Fibroblast of peridontal ligament (primary cell): ENCODE results near the gene EXOC3L1.
A peak's percentile ranks its signal among the peaks of the same experiment; 100 is the strongest.

Source experiments
- DNase-seq: peaks from one replicate; pipeline ENCODE4 v3.0.0-alpha.2; 2010; ENCODE audit errors: extremely low read depth

The EXOC3L1 gene

GRCh38 chr16:67198238-67198734 lies 8.3 kb upstream of the EXOC3L1 start:
- DNase-seq: peak; percentile 47

- no peak for DNase-seq
These were observed 7.8 kb upstream of the EXOC3L1 start for GRCh38 chr16:67197704-67198103.

GRCh38 chr16:67196881-67197280 lies 6.9 kb upstream of the EXOC3L1 start:
- DNase-seq: no peak

DNA sequence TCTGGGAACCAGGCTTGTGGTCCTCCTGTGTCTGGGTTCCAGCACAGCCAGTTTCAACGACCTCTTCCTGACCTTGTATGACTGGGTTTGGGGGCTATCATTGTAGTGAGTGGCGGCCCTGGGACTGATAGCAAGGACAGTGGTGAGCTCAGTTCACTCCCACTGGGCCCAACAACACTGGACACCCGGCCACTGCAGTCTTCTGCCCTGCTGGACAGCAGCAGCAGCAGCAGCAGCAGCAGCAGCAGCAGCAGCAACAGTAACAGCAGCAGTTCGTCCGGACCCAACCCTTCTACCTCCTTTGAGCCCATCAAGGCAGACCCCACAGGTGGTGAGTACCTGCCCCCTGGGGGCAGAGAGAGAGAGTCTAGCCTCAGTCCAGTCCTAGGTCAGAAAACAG lies 5.7 kb upstream of the EXOC3L1 start:
- no peak for DNase-seq

- DNase-seq: no peak
These were observed 4.3 kb upstream of the EXOC3L1 start for GRCh38 chr16:67194260-67194659.

- no peak for DNase-seq
These were observed 3.6 kb upstream of the EXOC3L1 start for GRCh38 chr16:67193536-67193935.

DNA sequence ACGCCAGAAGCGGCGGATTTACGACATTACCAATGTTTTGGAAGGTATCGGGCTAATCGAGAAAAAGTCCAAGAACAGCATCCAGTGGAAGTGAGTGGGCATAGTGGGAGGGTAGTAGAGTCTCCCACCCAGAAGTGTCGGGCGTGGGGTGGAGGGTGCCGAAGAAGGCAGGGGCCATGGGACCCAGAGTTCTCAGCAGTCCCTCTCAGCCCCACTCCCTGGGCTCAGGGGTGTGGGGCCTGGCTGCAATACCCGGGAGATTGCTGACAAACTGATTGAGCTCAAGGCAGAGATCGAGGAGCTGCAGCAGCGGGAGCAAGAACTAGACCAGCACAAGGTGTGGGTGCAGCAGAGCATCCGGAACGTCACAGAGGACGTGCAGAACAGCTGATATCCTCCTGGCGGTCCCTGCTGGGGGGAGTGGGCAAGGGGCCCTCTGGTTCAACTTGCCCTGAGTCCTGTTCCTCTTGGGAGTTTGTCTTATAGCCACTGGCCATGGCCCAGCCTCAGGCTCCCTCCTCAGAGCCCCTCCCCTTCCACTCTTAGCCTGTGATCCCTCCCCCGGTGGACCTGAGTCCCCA lies 2.9 kb upstream of the EXOC3L1 start:
- DNase-seq: no peak

GRCh38 chr16:67191995-67192681 lies 2.2 kb upstream of the EXOC3L1 start, which contains the start of gene E2F4:
Gene E2F4, plus strand, starts transcription at chr16:67192155. Its CDS starts 73 bp downstream, at chr16:67192228.
- peak; percentile 90 for DNase-seq

GRCh38 chr16:67191411-67191994 lies 1.6 kb upstream of the EXOC3L1 start:
- no peak for DNase-seq

GRCh38 chr16:67190448-67191399 lies 788 bp upstream of the EXOC3L1 start:
- peak; percentile 30 for DNase-seq

DNA sequence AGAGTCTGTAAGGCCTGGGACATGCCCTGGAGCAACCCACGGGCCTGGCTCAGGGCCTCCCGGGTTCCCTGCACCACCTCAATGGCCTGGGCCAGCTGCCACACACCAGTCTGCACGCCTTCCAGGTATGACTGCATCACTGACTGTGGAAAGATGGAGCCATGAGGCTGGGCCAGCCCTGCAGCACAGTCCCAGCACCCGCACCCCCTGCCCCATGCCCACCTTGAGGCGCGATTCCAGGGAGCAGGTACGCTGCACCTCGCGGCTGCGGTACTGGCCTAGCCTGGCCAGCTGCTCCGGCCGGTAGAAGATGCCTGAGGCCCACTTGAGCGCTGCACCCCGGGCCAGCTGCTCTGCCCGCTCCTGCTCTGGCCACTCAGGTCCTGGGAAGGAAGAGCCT lies 1.1 kb downstream of the EXOC3L1 start:
- DNase-seq: no peak

DNA sequence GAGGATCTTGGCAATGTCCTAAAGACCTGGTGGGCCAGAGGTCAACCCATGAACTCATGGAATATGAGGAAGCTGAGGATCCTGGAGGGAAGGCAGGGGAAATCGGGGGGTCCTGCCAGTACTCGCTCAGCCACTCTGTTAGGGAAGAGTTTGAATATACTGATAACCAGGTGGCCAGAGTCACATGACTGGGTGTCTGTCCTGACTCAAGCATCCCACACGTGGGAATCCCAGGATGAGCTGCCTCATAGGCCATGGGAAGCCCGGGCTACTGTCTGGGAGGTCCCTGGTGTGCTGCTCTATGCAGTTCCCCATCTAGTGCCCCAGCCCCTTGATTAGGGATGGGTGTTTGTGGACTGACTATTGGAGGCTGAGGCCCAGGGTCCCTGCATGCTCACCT lies 1.6 kb downstream of the EXOC3L1 start:
- DNase-seq: no peak

DNA sequence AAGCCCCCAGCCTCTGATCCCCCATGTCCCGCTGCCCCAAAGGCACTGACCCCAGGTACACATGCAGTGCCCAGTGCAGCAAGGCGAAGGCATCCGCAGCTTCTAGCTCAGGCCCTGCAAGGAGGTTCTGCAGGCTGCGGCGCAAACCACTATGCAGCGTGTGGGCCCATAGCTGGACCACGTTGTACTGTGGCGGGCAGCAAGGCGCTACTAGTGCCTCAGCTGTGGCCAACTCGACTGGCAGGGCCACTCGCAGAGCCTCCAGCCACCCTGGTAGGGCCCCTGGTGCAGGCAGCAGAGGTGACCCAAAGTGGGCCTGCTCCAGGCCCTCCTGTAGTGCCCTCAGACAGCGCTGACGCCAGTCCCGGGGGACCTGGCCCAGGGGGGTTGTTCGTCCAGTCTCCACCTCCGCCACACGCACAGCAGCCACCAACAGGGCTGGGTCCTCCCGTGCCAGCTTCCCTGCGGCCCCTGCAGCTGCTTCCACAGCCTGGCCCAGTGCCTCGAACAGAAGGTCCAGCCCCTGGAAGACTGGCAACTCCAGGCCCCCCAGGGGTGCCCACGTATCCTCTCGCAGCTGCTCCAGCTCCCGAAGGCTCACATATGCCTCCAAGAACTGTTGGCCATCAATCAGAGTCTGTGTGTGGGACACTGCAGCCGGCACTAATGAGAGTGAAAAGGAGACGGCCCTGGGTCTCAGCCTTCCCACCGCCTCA lies 2.6 kb downstream of the EXOC3L1 start:
- DNase-seq: no peak

DNA sequence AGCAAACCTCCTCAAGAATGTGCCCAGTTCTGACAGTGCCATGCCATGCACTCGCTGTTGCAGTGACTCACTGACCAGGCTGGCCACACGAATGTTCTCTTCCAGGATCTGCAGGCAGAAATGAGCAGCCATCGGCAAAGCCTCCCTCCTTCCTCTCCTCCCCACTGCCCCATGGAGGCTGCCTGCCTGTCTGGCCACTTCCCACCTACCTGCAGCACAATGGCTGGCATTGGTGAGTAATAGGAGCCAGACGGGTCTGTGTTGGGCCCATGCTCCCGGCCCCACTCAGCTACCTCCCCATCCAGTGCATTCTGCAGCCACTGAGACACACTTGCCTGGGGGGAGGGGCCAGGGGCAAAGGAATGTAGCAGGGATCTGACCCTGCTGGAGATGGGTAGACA lies 3.4 kb downstream of the EXOC3L1 start:
- peak; percentile 48 for DNase-seq

DNA sequence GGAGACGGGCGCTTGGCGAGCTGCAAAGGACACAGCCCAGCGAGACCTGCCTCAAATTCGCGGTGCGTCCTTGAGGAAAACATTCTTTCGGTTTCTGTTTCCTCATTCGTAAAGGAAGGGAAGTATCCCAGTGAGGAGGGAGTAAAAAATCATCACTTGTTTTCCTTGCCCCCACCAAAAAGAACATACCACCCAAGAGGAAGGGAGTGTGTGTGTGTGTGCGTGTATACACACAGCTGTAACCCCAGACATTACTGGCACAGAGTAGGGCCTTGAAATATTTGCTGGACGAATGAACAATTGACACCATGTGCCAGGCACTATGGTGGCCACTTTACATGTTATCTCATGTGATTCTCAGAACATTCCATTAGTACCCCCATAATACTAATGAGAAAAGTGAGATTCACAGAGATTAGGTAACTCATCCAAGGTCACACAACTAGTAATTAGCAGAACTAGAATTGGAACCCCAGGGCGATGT lies 4.2 kb downstream of the EXOC3L1 start:
- DNase-seq: no peak

GRCh38 chr16:67184995-67185650 lies 4.8 kb downstream of the EXOC3L1 start:
- DNase-seq: peak; percentile 92

- no peak for DNase-seq
These were observed 5.4 kb downstream of the EXOC3L1 start for GRCh38 chr16:67184453-67184994.

- DNase-seq: peak; percentile 96
These were observed 6.1 kb downstream of the EXOC3L1 start, which contains the start of gene MATCAP1 for GRCh38 chr16:67183627-67184452. Gene MATCAP1, minus strand, starts transcription at chr16:67183963. Its CDS starts 3,353 bp downstream, at chr16:67180610.

DNA sequence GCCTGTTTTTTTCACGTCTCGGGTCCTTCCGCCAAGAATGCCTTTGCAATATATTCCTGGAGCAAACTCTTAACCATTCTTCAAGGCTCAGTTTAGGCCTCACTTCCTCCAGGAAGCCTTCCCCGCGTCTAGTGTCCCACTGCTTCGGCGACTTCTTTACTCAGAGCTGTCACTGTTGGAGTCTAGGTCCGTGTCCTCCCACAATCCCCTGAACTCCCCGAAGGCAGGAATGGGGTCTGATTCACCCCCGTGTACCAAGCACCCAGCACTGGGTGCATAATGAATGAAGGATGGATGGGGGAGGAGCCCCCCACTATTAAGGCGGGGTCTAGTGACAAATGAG lies 6.7 kb downstream of the EXOC3L1 start:
- no peak for DNase-seq
